ENCODE measurements around the gene GLO1.

DNA sequence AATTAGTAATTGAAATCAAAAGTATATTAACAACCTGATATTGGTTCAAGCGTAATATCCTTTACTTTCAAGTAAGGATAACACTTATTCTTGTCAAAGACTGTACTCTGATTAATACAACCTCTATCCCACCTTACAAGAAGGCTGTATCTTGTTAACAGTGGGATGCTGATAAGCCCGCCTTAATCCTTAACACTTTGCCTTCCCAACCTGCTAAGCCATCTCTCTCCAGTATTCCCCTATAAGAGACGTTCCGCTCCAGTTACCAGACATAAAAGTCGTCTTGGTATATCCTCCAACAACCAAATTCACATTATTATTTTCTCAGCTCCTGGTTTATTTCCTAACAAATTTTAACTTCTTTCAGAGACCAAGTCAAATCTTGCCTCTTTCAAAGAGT lies 65.2 kb downstream of the GLO1 start:
- TF ChIP-seq POLR2A (IDR thresholded peaks at IDR 0.05) = no peak
- TF ChIP-seq, protein P1, sequence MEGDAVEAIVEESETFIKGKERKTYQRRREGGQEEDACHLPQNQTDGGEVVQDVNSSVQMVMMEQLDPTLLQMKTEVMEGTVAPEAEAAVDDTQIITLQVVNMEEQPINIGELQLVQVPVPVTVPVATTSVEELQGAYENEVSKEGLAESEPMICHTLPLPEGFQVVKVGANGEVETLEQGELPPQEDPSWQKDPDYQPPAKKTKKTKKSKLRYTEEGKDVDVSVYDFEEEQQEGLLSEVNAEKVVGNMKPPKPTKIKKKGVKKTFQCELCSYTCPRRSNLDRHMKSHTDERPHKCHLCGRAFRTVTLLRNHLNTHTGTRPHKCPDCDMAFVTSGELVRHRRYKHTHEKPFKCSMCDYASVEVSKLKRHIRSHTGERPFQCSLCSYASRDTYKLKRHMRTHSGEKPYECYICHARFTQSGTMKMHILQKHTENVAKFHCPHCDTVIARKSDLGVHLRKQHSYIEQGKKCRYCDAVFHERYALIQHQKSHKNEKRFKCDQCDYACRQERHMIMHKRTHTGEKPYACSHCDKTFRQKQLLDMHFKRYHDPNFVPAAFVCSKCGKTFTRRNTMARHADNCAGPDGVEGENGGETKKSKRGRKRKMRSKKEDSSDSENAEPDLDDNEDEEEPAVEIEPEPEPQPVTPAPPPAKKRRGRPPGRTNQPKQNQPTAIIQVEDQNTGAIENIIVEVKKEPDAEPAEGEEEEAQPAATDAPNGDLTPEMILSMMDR (IDR thresholded peaks at IDR 0.05) = no peak

Measured in lower leg skin (tissue), 3 donors.